Adrenal gland (tissue), 5 donors: Measurements from ENCODE around the gene NUP188.

ENCODE experiments used
- POLR2A ChIP-seq, 2 donors: fragments of 450-650 bp; IDR thresholded peaks; one replicate each; pipeline ENCODE4 v1.6.1; 2017; ENCODE audit warnings: antibody characterized with exemption in 2 of 2, mild to moderate bottlenecking in 2 of 2, moderate library complexity in 1 of 2
- TF ChIP-seq, protein P1 (sequence below), 6 experiments: fragments of 450-650 bp in 4 of 6; fragments of 200-600 bp in 2 of 6; sonication (generic) in 1 of 6; IDR thresholded peaks; 1 replicate in 5 of 6; 2 replicates in 1 of 6; pipeline versions ENCODE4 v1.5.1 to v1.8.0; 2016 to 2021; ENCODE audit warnings: antibody characterized with exemption in 6 of 6, mild to moderate bottlenecking in 2 of 6, moderate library complexity in 1 of 6
- donor health status: DM: no; HTN: no; CAD: no.

DNA sequence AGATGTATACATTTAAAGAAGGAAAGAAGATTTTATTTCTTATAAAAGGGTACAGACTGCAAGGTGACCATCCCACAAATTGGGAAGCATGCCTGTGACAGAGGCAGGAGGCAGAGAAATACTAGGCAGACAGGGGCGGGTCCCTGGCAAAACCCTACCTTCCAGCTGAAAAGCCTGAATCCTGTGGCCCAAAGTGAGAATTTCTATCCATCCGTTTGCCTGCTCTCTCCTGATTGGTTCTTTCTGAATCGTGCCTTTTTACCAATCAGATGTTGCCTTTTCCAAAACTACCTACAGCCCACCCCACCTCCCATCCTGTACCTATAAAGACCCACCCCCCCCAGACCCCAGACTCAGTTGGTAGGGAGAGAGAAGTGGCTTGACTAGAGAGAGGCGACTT lies 84.0 kb downstream of the NUP188 start:
- TF ChIP-seq, protein P1, sequence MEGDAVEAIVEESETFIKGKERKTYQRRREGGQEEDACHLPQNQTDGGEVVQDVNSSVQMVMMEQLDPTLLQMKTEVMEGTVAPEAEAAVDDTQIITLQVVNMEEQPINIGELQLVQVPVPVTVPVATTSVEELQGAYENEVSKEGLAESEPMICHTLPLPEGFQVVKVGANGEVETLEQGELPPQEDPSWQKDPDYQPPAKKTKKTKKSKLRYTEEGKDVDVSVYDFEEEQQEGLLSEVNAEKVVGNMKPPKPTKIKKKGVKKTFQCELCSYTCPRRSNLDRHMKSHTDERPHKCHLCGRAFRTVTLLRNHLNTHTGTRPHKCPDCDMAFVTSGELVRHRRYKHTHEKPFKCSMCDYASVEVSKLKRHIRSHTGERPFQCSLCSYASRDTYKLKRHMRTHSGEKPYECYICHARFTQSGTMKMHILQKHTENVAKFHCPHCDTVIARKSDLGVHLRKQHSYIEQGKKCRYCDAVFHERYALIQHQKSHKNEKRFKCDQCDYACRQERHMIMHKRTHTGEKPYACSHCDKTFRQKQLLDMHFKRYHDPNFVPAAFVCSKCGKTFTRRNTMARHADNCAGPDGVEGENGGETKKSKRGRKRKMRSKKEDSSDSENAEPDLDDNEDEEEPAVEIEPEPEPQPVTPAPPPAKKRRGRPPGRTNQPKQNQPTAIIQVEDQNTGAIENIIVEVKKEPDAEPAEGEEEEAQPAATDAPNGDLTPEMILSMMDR (IDR thresholded peaks at IDR 0.05): no peak
- TF ChIP-seq POLR2A (IDR thresholded peaks at IDR 0.05): no peak
